Adipocyte (in vitro differentiated cells): ENCODE measurements around the gene APLN.

Experiments used
- DNase-seq: peaks from one replicate; pipeline ENCODE4 v3.0.0-alpha.2; 2015; ENCODE audit warnings: low read depth
- H3K27me3 ChIP-seq: replicated peaks from 2 replicates; pipeline ENCODE4 v1.7.0; 2013; ENCODE audit warnings: mild to moderate bottlenecking, low read length, moderate library complexity; ENCODE audit not compliant: control insufficient read depth, insufficient read depth
- H3K36me3 ChIP-seq: 2 replicates; pipeline ENCODE4 v1.7.0; 2013; ENCODE audit warnings: low read length, mild to moderate bottlenecking, moderate library complexity; ENCODE audit not compliant: control insufficient read depth, insufficient read depth, severe bottlenecking
- H3K4me1 ChIP-seq: 2 replicates; pipeline ENCODE4 v1.7.0; 2013; ENCODE audit warnings: mild to moderate bottlenecking, low read length, moderate library complexity; ENCODE audit not compliant: control insufficient read depth, insufficient read depth
- H3K4me3 ChIP-seq: 2 replicates; pipeline ENCODE4 v1.7.0; 2013; ENCODE audit warnings: mild to moderate bottlenecking, low read length, moderate library complexity
- H3K9ac ChIP-seq: 2 replicates; pipeline ENCODE4 v1.7.0; 2013; ENCODE audit warnings: mild to moderate bottlenecking, low read length, moderate library complexity
- H3K9me3 ChIP-seq: 2 replicates; pipeline ENCODE4 v1.7.0; 2013; ENCODE audit warnings: mild to moderate bottlenecking, low read length, moderate library complexity; ENCODE audit not compliant: control insufficient read depth

The APLN gene

GRCh38 chrX:129690435-129690834, 35.7 kb upstream of the APLN start:
- Histone ChIP-seq H3K27me3 (peaks cover 8% of the 10 kb centered on the region), H3K9me3 (peaks cover 9% of the 10 kb centered on the region), H3K36me3 (no peaks in the 10 kb centered on the region), H3K4me3 (no peak overlapping the region), H3K4me1 (peaks cover 29% of the 10 kb centered on the region), H3K9ac (no peak overlapping the region)
- no peak for DNase-seq

- Histone ChIP-seq H3K4me1 (peaks cover 29% of the 10 kb centered on the region), H3K9me3 (peaks cover 9% of the 10 kb centered on the region), H3K9ac (no peak overlapping the region)
Measured at GRCh38 chrX:129689796-129690195, 35.0 kb upstream of the APLN start.

GRCh38 chrX:129688097-129688496, 33.3 kb upstream of the APLN start:
- H3K9me3 ChIP-seq, result peaks cover 9% of the 10 kb centered on the region
- H3K36me3 ChIP-seq, result no peaks in the 10 kb centered on the region
- no peak overlapping the region for H3K9ac ChIP-seq
- no peak overlapping the region for H3K4me3 ChIP-seq
- peaks cover 29% of the 10 kb centered on the region for H3K4me1 ChIP-seq
- no peak for DNase-seq
- H3K27me3 ChIP-seq, result peaks cover 8% of the 10 kb centered on the region

More at GRCh38 chrX:129689796-129690195, 35.0 kb upstream of the APLN start:
- H3K36me3 ChIP-seq, result no peaks in the 10 kb centered on the region
- H3K4me3 ChIP-seq, result no peak overlapping the region
- DNase-seq, result no peak
- H3K27me3 ChIP-seq, result peaks cover 8% of the 10 kb centered on the region

GRCh38 chrX:129686422-129686948, 31.7 kb upstream of the APLN start:
- H3K27me3 ChIP-seq, result peaks cover 8% of the 10 kb centered on the region
- peaks cover 26% of the 10 kb centered on the region for H3K4me1 ChIP-seq
- no peak overlapping the region for H3K4me3 ChIP-seq
- H3K9me3 ChIP-seq, result peaks cover 9% of the 10 kb centered on the region
- peak; percentile 67 for DNase-seq
- H3K36me3 ChIP-seq, result no peaks in the 10 kb centered on the region
- peak overlapping the region; percentile 38 for H3K9ac ChIP-seq

GRCh38 chrX:129682979-129683378, 28.2 kb upstream of the APLN start:
- Histone ChIP-seq H3K4me3 (no peak overlapping the region), H3K9me3 (peaks cover under 1% of the 10 kb centered on the region), H3K9ac (no peak overlapping the region), H3K4me1 (peaks cover 19% of the 10 kb centered on the region), H3K36me3 (no peaks in the 10 kb centered on the region), H3K27me3 (peaks cover 2% of the 10 kb centered on the region)
- no peak for DNase-seq

- H3K36me3 ChIP-seq, result no peaks in the 10 kb centered on the region
- DNase-seq, result no peak
- peaks cover 7% of the 10 kb centered on the region for H3K27me3 ChIP-seq
- H3K4me3 ChIP-seq, result no peak overlapping the region
- H3K9ac ChIP-seq, result no peak overlapping the region
- H3K9me3 ChIP-seq, result no peaks in the 10 kb centered on the region
- peaks cover 12% of the 10 kb centered on the region for H3K4me1 ChIP-seq
Measured at GRCh38 chrX:129679901-129680300, 25.1 kb upstream of the APLN start.

- peak overlapping the region; percentile 66 for H3K4me3 ChIP-seq
- peaks cover 7% of the 10 kb centered on the region for H3K27me3 ChIP-seq
- DNase-seq, result no peak
- H3K4me1 ChIP-seq, result peaks cover 12% of the 10 kb centered on the region
- H3K36me3 ChIP-seq, result no peaks in the 10 kb centered on the region
- peak overlapping the region; percentile 78 for H3K9ac ChIP-seq
- H3K9me3 ChIP-seq, result peaks cover 5% of the 10 kb centered on the region
Measured at GRCh38 chrX:129678614-129679195, 23.9 kb upstream of the APLN start.

GRCh38 chrX:129667412-129667811, 12.7 kb upstream of the APLN start:
- Histone ChIP-seq H3K4me3 (no peak overlapping the region), H3K27me3 (peaks cover 6% of the 10 kb centered on the region), H3K9me3 (peaks cover 16% of the 10 kb centered on the region), H3K9ac (no peak overlapping the region), H3K36me3 (no peaks in the 10 kb centered on the region), H3K4me1 (peaks cover 14% of the 10 kb centered on the region)
- no peak for DNase-seq

GRCh38 chrX:129665916-129666644, 11.3 kb upstream of the APLN start:
- Histone ChIP-seq H3K36me3 (no peaks in the 10 kb centered on the region), H3K4me3 (no peak overlapping the region), H3K27me3 (peaks cover 12% of the 10 kb centered on the region), H3K9ac (no peak overlapping the region), H3K9me3 (peaks cover 10% of the 10 kb centered on the region), H3K4me1 (peaks cover 14% of the 10 kb centered on the region)
- peak; percentile 73 for DNase-seq

GRCh38 chrX:129663171-129663570, 8.4 kb upstream of the APLN start:
- Histone ChIP-seq H3K9me3 (peaks cover 10% of the 10 kb centered on the region), H3K36me3 (no peaks in the 10 kb centered on the region), H3K27me3 (peaks cover 16% of the 10 kb centered on the region), H3K4me3 (no peak overlapping the region), H3K4me1 (peaks cover 14% of the 10 kb centered on the region), H3K9ac (no peak overlapping the region)
- DNase-seq, result no peak

- H3K9me3 ChIP-seq, result peaks cover 3% of the 10 kb centered on the region
- no peak for DNase-seq
- no peaks in the 10 kb centered on the region for H3K36me3 ChIP-seq
- H3K4me1 ChIP-seq, result peaks cover 7% of the 10 kb centered on the region
- H3K27me3 ChIP-seq, result peaks cover 17% of the 10 kb centered on the region
- H3K4me3 ChIP-seq, result no peak overlapping the region
- H3K9ac ChIP-seq, result no peak overlapping the region
Measured at GRCh38 chrX:129661369-129661768, 6.6 kb upstream of the APLN start.
